GM19025 (cell line): Measurements from ENCODE around the gene PARN.
"Not testable (repeated sequence)": the region's sequence is repeated elsewhere in the genome, so short reads cannot be mapped to it uniquely, and the experiment has no call there.

Source experiments
- ATAC-seq: cut with Tn5 transposase; IDR thresholded peaks from one replicate; pipeline ENCODE4 v1.9.1; 2021; ENCODE audit warnings: mild to moderate bottlenecking, low read depth, moderate library complexity; ENCODE audit not compliant: unreplicated experiment

The PARN gene, protein sequence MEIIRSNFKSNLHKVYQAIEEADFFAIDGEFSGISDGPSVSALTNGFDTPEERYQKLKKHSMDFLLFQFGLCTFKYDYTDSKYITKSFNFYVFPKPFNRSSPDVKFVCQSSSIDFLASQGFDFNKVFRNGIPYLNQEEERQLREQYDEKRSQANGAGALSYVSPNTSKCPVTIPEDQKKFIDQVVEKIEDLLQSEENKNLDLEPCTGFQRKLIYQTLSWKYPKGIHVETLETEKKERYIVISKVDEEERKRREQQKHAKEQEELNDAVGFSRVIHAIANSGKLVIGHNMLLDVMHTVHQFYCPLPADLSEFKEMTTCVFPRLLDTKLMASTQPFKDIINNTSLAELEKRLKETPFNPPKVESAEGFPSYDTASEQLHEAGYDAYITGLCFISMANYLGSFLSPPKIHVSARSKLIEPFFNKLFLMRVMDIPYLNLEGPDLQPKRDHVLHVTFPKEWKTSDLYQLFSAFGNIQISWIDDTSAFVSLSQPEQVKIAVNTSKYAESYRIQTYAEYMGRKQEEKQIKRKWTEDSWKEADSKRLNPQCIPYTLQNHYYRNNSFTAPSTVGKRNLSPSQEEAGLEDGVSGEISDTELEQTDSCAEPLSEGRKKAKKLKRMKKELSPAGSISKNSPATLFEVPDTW

DNA sequence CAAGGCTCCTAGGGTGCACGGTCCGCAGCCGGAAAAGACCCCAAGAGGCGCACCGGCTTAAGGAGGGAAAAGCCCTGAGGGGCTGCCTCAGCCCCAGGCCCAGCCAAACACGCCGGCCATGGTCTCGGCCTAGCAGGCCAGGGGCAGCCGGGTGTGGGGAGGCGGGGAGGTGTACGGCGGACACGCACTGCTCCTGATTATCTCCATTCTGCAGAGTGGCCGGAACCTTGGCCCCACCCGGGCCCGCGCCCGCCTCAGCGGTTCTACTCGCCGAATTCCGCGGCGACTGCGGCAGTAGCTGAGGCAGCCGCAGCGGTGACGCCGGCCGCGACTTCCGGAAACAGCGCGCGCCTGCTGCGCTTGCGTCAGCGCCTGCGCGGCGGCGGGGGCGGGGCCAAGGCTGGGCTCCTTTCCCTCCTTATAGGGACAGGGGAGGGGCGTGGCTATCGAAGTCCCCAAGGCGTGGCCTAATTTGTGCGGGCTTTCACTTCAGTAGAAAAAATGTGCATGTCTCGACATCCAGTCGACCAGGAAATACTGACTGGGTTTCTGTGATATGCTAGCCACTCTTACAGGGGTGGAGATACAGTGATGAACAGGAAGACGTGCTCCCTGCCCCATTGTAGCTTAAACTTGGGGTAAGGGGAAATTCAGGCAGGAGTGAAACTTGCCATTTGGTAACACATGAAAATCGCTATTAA lies at the start of gene PARN:
Gene PARN (minus strand): TSS at position 342 of the 701 bp plus-strand sequence. CDS start 135 bp downstream, at position 207.
- ATAC-seq = peak; percentile 46

DNA sequence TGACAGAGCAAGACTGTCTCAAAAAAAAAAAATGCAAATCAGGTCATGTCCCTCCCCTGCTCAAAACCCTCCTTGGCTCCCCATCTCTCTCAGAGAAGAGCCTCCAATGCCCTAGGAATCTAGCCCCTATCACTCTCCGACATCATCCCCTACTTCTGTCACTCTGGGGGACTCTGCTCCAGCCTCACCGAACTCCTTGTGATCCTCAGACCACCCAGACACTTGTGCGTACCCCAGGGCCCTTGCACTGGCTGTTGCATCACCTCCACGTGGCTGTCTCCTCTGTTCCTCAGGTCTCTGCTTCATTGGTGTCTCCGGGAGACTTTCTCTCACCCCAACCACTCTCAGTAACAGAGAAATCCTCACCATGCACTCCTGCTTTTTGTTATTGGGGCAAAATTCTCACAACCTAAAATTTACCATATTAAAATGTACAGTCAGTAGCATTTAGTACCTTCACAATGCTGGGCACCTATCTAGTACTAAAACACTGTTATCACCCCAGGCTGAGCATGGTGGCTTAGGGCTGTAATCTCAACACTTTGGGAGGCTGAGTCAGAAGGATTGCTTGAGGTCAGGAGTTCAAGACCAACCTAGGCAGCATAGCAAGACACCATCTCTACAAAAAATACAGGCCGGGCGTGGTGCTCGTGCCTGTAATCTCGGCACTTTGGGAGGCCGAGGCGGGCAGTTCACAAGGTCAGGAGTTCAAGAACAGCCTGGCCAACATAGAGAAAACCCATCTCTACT lies 48.9 kb upstream of the PARN start:
- ATAC-seq = no peak

DNA sequence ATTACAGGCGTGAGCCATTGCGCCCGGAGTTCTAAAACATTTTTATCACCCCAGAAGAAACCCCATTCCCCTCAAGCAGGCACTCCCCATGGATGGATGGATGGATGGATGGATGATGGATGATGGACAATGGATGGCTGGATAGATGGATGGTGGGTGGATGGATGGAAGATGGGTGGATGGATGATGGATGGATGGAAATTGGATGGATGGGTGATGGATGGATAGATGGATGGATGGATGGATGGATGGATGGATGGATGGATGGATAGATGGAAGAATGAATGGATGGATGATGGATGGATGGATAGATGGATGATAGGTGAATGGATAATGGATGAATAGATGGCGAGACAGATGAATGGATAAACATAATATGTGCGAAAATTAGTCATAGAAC lies 47.6 kb upstream of the PARN start:
- ATAC-seq = no peak

DNA sequence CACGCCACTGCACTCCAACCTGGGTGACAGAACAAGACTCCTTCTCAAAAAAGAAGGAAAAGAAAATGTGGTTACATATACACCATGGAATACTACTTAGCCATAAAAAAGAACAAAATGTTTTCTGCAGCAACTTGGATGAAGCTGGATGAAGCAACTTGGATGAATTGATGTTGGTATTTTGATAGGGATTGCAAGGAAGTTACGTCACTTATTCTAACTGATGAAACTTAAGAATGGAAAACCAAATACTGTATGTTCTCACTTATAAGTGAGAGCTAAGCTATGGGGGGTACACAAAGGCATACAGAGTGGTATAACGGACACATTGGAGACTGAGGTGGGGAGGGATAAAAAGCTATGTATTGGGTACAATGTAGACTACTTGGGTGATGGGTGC lies 46.6 kb upstream of the PARN start:
- ATAC-seq = no peak

DNA sequence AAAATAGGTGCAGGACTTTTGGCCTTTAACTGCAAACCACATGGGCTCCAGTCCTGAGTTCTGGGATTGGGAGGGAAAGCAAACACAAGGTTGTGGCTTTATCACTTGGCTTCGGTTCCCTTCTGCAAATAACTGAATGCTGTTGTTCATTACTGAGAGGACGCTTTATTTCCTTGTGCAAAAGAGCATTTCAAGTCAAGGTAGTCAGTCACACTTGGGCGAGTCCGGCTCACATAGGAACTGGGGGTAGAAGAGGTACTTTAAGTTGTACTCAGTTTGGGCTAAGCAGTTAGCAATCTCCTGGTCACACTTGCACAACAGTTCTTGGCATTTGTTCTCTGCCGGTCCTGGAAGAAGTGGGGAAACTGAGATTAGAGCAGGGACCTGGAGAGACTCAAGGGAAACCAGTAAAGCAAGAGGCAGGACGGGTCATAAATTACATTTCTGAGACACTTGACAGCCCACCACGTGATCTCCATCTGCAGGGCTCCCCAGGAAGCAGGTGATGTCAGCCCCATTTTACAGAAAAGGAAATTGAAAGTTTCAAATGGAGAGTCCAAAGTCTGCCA lies 42.4 kb upstream of the PARN start:
- peak; percentile 62 for ATAC-seq

DNA sequence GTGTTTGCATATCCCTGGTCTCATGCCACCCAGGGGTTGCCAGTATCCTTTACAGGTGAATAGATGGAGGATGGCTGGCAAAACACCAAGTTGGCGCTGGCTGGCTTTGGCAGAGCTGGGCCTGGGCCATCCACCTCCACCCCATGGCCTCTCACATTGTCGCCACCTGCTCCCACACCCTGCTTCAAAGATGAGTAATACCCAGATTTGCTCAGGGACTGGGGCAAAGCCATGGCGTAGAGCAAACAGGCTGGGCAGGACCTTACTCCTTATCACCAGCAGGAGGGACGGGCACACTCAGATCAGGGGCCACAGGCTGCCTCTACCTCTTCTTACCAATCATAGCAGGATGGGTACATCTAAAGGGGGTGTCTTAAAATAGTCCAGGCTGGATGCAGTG lies 39.7 kb upstream of the PARN start:
- no peak for ATAC-seq

- no peak for ATAC-seq
Measured at GRCh38 chr16:14668556-14669223, 38.6 kb upstream of the PARN start.

GRCh38 chr16:14667347-14668266 lies 37.5 kb upstream of the PARN start:
- ATAC-seq = no peak

GRCh38 chr16:14658063-14658462 lies 28.0 kb upstream of the PARN start:
- peak; percentile 85 for ATAC-seq

DNA sequence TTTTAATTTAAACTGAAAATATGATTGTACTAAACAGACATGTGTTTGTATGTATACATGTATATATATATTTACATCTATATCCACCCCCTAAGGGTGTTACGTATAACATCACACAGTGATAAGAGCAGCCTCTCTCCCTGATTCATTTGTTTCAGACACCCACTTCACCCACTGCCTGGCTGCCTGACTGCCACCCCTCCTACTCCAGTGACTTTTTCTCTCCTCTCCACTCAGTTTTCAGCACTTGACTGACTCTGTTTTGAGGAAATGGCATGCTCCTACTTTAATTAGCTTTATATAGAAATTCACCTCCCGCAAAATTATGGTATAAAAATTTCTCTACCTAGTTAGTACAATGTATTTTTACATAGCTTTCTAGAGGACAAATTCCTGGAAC lies 22.7 kb upstream of the PARN start:
- ATAC-seq = no peak

GRCh38 chr16:14650629-14651028 lies 20.6 kb upstream of the PARN start:
- no peak for ATAC-seq

GRCh38 chr16:14649816-14650215 lies 19.8 kb upstream of the PARN start:
- no peak for ATAC-seq

GRCh38 chr16:14641926-14642325 lies 11.9 kb upstream of the PARN start:
- ATAC-seq = no peak

DNA sequence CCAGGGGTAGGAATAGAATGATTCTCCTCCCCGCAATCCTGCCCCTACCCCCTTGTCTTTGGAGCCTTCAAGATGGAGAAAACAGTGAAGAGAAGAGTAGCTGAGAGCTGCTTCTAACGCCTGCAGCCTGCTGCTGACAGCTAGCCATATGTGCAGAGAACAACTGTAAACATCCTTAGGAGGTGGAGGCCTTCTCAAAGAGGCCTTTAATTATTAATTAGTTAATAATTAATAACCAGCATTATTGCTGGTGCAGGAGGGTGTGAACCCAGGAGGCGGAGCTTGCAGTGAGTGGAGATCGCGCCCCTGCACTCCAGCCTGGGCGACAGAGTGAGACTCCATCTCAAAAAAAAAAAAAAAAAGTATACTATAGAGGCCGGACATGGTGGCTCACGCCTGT lies 11.1 kb upstream of the PARN start:
- ATAC-seq = no peak

- ATAC-seq = no peak
Measured at GRCh38 chr16:14640538-14640937, 10.5 kb upstream of the PARN start.

- ATAC-seq = not testable (repeated sequence)
Measured at GRCh38 chr16:14636951-14637240, 6.8 kb upstream of the PARN start.

GRCh38 chr16:14636179-14636950 lies 6.3 kb upstream of the PARN start:
- not testable (repeated sequence) for ATAC-seq
